Measurements from ENCODE around the gene STX8. TPM values are rescaled to one million over a fixed set of nuclear protein-coding genes. Genes with fewer than 3 reads are reported as not detected.

STX8 gene
- polyA plus RNA-seq, 3 donors from 2014 or later = 249 to 381 (median 263) TPM

DNA sequence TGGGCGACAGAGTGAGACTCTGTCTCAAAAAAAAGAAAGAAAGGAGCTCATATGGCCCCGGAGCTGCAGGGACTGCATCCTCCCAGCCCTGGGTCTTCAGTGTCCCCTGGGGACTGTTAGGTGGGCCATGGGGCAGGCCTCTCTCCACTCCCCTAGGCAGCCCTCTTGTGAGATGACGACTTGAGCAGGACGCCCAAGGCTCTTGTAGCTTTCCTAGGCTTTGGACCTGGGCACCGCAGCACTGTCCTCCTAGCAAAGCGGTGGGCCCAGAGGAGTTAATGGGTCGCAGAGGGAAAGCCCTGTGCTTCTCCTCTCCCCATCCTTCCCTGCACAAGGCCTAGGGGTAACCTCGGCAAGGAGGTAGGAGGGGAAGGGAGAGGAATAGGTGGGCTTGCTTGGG is 352.1 kb downstream of the STX8 start:
- Mint-ChIP-seq H3K9me3 (no peaks in the 10 kb centered on the region), H3K36me3 (no peaks in the 10 kb centered on the region), H3K27ac (no peak overlapping the region), H3K27me3 (ENCODE audit: low read depth in 3 of 3) (peaks cover 0 to 7% (median 5%) of the 10 kb centered on the region in 3 donors), H3K4me1 (no peaks in the 10 kb centered on the region), H3K4me3 (no peak overlapping the region)
- DNase-seq = no peak

DNA sequence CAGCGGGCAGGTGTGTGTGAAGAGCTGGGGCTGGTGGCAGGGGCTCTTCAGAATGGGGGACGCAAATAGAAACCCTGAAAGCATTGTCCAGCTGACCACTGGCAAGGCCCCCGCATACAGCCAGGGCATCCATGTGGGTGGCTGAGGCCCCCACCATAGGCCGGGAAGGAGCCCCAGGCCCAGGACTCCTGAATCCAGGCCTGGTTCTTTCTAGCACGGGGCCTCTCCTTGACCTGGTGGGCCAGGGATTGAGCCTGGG is 353.8 kb downstream of the STX8 start:
- H3K27ac Mint-ChIP-seq = no peak overlapping the region
- no peak overlapping the region for H3K4me3 Mint-ChIP-seq
- peaks cover 2 to 5% (median 3%) of the 10 kb centered on the region in 6 donors for H3K9me3 Mint-ChIP-seq
- peaks cover 0 to 5% (median 0%) of the 10 kb centered on the region in 3 donors for H3K36me3 Mint-ChIP-seq
- peaks cover 5 to 7% (median 5%) of the 10 kb centered on the region in 3 donors for H3K27me3 Mint-ChIP-seq (ENCODE audit: low read depth in 3 of 3)
- no peaks in the 10 kb centered on the region for H3K4me1 Mint-ChIP-seq
- DNase-seq = no peak

DNA sequence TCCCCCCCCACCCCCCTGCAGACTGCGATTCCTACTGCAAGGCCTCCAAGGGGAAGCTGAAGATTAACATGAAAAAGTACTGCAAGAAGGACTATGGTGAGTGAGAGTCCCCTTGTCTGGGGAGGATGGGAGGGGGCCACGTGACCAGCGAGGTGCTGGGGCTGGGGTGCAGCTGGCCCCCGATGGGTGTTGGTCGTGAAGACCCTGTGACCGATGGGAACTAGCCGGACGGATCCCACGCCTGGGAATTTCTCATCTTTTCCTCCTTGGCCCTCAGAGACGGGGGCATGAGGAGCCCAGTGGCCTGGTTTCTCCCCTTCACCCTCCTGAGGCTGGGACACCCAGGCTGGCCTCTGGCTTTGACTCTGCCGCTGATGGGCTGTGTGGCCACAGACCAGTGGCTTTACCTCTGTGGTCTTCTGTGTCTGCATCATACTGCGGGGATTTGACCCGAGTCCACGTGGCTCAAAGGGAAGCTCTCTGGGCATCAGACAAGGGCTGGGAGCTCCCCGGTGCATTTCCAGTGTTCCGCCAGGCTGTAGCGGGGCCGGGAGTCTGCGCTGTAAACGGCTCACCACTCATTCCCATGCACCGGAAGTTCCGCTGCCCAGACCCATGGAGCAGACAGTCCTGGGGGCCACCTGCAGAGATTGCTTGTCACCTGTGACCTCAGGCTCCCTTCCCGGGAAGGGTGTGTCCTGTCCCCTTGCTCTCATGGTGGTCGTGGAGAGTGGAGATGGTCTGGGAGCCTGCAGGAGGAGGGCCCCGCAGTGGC is 354.3 kb downstream of the STX8 start:
- no peak for DNase-seq
- Mint-ChIP-seq H3K4me3 (no peak overlapping the region), H3K36me3 (peaks cover 0 to 5% (median under 1%) of the 10 kb centered on the region in 3 donors), H3K9me3 (peaks cover 2 to 10% (median 7%) of the 10 kb centered on the region in 6 donors), H3K4me1 (no peaks in the 10 kb centered on the region), H3K27me3 (ENCODE audit: low read depth in 3 of 3) (peaks cover 5 to 7% (median 6%) of the 10 kb centered on the region in 3 donors), H3K27ac (no peak overlapping the region)

DNA sequence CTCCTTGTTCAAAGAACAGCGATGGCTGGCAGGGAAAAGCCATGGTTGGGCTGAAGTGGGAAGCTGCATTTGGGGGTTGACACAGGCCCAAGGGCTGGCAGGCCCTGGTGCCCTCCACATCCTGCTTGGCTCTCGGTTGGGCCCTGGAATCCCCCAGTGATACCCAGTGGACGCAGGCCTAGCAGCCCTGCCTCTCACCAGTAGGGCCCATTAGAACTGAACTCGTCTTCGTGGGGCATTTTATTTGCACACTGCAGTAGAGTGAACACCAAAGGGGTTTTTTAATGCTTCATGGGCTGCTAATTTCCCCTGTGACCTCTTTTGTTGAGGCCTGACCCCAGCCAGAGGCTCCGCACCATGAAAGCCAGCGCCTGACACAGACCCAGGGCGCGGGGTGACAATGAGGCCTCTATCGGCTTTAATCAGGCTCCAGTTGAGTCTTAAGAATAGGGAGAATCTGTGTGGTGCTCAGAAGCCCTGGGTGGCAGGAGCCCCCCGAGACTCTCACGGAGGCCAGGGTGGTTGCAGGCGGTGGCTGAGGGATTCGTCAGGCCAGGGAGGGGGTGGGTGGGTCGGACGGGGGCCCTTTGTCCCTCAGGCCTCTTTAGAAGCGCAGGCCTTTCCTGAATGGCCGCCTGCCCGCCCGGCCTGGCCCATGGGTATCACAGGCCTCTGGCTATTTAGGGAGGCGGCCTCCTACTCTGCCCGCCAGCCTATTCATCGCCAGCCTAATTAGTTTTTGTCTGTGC is 355.0 kb downstream of the STX8 start:
- no peak for DNase-seq
- no peaks in the 10 kb centered on the region for H3K4me1 Mint-ChIP-seq
- no peak overlapping the region for H3K27ac Mint-ChIP-seq
- peaks cover 5 to 10% (median 7%) of the 10 kb centered on the region in 3 donors for H3K27me3 Mint-ChIP-seq (ENCODE audit: low read depth in 3 of 3)
- peaks cover 6 to 17% (median 14%) of the 10 kb centered on the region in 6 donors for H3K9me3 Mint-ChIP-seq
- H3K36me3 Mint-ChIP-seq = peaks cover 2 to 5% (median 3%) of the 10 kb centered on the region in 3 donors
- H3K4me3 Mint-ChIP-seq = no peak overlapping the region

DNA sequence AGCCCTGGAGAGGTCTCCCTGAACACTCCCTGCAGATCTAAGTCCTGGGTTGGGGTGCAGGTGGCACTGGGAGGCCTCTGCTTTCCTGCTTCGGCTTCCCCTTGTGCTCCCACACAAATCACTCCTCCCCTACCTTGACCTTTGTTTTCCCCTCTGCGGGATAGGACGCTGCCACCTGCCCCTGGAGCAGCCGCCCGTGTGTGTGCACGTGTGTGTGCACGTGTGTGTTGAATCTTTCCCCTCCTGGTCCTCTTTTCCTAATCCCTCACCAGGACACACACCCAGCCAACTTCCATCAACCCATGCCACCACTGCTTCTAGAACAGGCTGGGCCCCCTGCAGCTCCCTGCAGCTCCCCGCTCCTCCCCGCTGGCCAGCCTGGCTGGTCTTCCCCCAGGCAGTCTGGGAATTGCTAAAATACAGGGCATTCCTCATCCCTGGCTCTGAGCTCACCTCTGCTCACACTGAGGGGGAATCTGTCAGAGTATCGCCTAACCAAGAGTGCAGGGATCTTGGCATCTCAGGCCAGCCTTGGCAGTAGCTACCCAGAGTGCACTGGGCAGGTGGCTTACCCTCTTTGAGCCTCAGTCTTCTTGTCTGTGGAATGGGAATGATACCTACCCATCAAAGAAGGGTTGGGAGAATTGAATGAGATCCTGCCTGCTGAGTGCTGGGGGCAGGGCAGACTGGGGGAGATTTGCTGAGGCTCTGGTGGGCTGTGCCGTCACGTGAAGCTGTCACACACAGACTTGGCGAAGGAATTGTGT is 355.8 kb downstream of the STX8 start:
- Mint-ChIP-seq H3K27me3 (ENCODE audit: low read depth in 3 of 3) (peaks cover 4 to 10% (median 7%) of the 10 kb centered on the region in 3 donors), H3K9me3 (peaks cover 6 to 25% (median 18%) of the 10 kb centered on the region in 6 donors), H3K4me1 (no peaks in the 10 kb centered on the region), H3K36me3 (peaks cover 5 to 7% (median 6%) of the 10 kb centered on the region in 3 donors), H3K4me3 (no peak overlapping the region), H3K27ac (no peak overlapping the region)
- DNase-seq = no peak

DNA sequence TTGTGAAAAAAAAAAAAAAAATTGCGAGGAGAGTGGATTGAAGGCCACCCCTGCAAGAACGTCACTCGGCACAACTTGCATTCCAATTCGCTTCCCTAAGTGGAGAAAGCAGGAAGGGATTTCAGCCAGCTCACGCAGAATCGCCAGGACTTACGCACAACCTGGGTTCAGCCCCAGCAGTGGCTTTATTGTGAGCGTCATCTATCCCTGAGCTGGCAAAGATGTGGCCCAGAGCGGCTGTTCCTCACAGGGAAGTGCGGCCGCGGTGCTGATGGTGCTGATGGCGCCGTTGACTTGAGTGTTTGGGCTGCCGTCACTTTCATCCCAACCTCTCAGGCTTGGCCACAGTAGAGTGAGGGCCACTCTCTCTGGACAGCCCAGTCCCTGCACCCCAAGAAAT is 356.7 kb downstream of the STX8 start:
- DNase-seq = no peak
- H3K9me3 Mint-ChIP-seq = peaks cover 7 to 26% (median 18%) of the 10 kb centered on the region in 6 donors
- no peak overlapping the region for H3K4me3 Mint-ChIP-seq
- H3K36me3 Mint-ChIP-seq = peaks cover 5 to 7% (median 6%) of the 10 kb centered on the region in 3 donors
- no peak overlapping the region for H3K27ac Mint-ChIP-seq
- no peaks in the 10 kb centered on the region for H3K4me1 Mint-ChIP-seq
- H3K27me3 Mint-ChIP-seq (ENCODE audit: low read depth in 3 of 3) = peaks cover 6 to 10% (median 7%) of the 10 kb centered on the region in 3 donors

DNA sequence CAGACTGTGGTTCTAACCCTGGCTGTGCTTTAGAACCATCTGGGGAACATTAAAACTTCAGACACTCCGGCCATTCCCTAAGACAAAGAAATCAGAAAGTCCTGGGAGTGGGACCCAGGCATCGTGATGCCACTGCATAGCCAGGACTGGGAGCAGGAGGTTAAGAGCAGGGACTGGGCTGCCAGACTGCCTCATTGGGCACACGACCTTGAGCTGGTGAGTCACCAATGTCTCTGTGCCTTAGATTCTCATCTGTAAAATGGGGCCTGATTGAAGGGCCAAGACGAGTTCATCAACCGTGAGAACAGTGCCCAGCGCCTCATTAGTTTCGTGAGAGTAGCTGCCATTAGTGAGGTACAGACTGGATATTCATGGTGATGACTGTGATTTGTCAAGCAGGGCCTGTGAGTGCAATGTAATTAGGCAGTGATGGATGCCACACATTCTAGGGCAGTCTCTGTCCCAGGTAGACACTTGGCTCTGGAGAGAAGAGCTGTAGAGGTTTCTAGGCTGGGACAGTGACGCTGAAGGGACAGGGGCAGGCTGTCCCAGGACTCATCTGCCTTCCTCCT is 357.5 kb downstream of the STX8 start:
- Mint-ChIP-seq H3K27ac (no peak overlapping the region), H3K4me3 (no peak overlapping the region), H3K9me3 (peaks cover 7 to 26% (median 18%) of the 10 kb centered on the region in 6 donors), H3K27me3 (ENCODE audit: low read depth in 3 of 3) (peaks cover 5 to 10% (median 6%) of the 10 kb centered on the region in 3 donors), H3K4me1 (no peaks in the 10 kb centered on the region), H3K36me3 (peaks cover 5 to 7% (median 6%) of the 10 kb centered on the region in 3 donors)
- no peak for DNase-seq

DNA sequence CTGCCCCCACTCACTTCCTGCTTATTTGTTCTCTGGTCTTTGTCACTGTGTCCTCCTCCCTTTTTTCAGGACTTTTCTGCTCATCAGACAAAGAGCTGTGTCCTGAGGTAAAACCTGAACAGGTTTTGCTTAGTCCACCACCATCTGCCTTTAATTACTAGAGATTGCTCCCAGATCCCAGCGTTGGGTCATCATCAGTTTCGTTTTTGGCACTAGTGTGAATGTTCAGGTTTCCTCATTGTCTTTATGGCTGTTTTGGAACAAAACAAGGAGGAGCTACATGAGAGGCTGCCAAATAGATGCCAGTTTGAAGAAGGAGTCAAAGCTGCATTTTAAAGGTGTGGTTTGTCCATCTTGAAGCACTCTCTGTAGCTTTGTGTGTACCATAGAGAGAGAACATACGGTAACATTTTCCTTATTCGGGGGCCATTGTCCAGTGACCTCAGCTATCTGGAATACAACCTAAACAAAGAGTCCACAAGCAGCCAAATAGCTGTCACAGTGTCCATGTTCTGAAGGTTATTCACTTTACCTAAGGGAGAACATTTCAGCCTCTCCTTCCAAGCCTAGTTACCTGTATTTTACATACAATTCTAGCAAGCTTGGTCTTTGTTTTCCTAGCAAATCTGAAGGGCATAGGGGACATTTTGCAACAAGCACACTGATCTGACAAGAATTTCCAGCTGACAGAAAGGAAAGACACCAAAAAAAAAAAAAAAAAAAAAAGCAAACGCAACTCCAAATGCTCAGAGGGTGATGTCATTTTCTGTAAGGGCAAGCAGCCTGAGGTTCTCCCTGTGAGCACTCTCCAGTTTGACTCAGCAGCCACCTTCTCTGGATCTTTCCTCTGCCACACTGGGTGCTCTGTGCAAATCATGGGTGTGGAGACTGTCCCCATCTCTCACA is 358.2 kb downstream of the STX8 start:
- H3K4me3 Mint-ChIP-seq = no peak overlapping the region
- H3K27ac Mint-ChIP-seq = no peak overlapping the region

DNA sequence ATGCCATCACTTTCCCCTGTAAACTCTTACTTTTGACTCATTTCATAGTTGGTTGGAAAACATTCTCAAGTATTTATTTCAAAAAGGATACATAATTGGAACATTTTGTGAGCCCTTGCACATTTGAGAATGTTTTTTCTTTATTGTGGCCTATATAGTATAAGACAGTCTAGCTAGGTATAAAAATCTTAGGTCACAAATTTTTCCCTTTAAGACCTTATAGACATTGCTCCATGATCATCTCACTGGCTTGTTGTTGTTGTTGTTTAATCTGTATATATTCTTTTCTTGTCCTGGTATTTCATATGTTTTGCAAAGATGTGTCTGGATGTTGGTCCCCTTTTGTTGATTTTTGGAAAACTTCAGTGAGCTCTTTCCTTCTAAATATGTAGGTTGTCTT is 360.2 kb downstream of the STX8 start:
- DNase-seq = no peak
- no peak overlapping the region for H3K27ac Mint-ChIP-seq
- peaks cover 7 to 26% (median 18%) of the 10 kb centered on the region in 6 donors for H3K9me3 Mint-ChIP-seq
- peaks cover 5 to 7% (median 6%) of the 10 kb centered on the region in 3 donors for H3K36me3 Mint-ChIP-seq
- H3K27me3 Mint-ChIP-seq (ENCODE audit: low read depth in 3 of 3) = peaks cover 2 to 10% (median 4%) of the 10 kb centered on the region in 3 donors
- no peak overlapping the region for H3K4me3 Mint-ChIP-seq
- no peaks in the 10 kb centered on the region for H3K4me1 Mint-ChIP-seq

More for the DNA sequence above, 358.2 kb downstream of the STX8 start:
- Mint-ChIP-seq H3K9me3 (peaks cover 7 to 26% (median 18%) of the 10 kb centered on the region in 6 donors), H3K4me1 (no peaks in the 10 kb centered on the region), H3K36me3 (peaks cover 5 to 7% (median 6%) of the 10 kb centered on the region in 3 donors), H3K27me3 (ENCODE audit: low read depth in 3 of 3) (peaks cover 4 to 10% (median 6%) of the 10 kb centered on the region in 3 donors)
- no peak for DNase-seq

DNA sequence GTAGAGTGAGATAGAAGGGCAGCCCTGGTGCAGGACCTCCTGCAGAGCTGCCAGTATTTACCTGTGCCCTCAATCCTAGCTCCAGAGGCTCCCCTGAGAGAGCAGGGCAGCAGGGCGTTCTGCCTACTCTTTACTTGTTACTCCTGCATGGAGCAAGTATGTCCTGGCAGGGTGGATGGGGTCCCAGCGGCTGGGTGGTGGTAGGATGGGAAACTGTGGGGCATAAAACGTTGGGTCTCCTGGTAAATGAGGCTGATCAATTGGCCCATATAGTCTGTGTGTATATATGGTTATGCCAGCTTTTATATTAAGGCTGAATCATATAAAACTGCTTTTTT is 362.3 kb downstream of the STX8 start:
- Mint-ChIP-seq H3K4me3 (no peak overlapping the region), H3K9me3 (peaks cover 7 to 26% (median 18%) of the 10 kb centered on the region in 6 donors), H3K27ac (no peak overlapping the region), H3K36me3 (peaks cover 5 to 7% (median 6%) of the 10 kb centered on the region in 3 donors), H3K4me1 (no peaks in the 10 kb centered on the region), H3K27me3 (ENCODE audit: low read depth in 3 of 3) (peaks cover 2 to 13% (median 2%) of the 10 kb centered on the region in 3 donors)
- DNase-seq = no peak

DNA sequence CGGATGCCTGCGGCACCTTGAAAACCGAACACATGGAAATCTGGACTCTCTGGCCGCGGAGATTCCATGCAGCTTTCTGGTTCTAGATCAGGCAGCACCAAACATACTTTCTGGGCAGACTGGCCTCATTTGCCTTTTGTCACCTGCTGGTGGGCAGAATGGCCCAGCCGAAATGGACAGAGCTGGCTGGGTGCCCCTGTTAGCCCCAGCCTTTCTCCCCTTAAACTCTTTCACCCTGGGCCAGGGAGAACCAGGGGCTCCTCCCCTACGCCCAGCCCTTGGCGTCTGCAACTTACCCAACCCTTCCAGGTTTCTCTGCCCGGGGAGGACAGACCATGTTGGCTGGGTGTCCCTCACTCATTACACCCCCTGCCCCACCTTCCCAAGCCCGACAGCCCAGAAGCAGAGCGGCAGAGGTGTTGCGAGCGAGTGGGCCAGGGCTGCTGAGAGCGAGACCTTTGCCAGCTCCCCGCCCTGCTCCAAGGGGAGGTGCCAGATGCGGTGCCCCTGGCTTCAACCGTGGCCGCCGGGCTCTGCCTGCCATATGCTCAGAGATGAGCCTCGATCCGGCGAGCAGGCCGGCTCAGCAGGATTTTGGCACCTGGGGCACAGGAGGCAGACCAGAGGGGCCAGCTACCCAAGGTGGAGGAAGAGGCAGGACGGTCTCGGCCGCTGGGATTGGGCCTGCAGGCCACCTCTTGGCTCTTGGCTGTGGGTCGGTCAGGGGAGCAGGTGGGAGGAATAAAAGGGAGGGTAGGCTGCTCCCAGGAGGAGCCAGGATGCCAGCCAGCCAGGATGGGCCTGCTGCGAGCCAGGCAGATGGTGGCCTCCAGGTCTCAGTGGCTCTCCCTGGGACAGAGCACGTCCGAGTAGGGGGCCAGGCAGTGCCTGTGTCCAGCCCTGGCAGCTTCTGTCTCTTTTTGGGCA is 363.0 kb downstream of the STX8 start:
- Mint-ChIP-seq H3K27me3 (ENCODE audit: low read depth in 3 of 3) (peaks cover 2 to 13% (median 2%) of the 10 kb centered on the region in 3 donors), H3K4me3 (no peak overlapping the region), H3K4me1 (no peaks in the 10 kb centered on the region), H3K27ac (no peak overlapping the region), H3K9me3 (peaks cover 7 to 26% (median 18%) of the 10 kb centered on the region in 6 donors), H3K36me3 (peaks cover 5 to 7% (median 6%) of the 10 kb centered on the region in 3 donors)
- DNase-seq = no peak

All from immature natural killer cell (primary cell).